Lung (tissue), 12 donors: ENCODE measurements around the gene KIF26A. TPM values are rescaled to one million over a fixed set of nuclear protein-coding genes. Genes with fewer than 3 reads are reported as not detected.

Experiments
- ATAC-seq: fragments of 200-7000 bp; cut with Tn5 transposase; one replicate; pipeline ENCODE4 v1.9.1; 2020; ENCODE audit warnings: moderate number of reproducible peaks; ENCODE audit not compliant: insufficient read depth, low FRiP score
- DNase-seq, 3 donors: peaks; one replicate each; pipeline ENCODE4 v3.0.0-alpha.2; 2013 to 2017
- H3K27ac ChIP-seq, 2 donors: one replicate each; pipeline ENCODE4 v1.5.1; 2013; ENCODE audit warnings: mild to moderate bottlenecking in 2 of 2, moderate library complexity in 2 of 2, control low read depth in 1 of 2, inconsistent platforms in 1 of 2, low read depth in 1 of 2, low read length in 1 of 2
- H3K27me3 ChIP-seq, 3 donors: one replicate each; pipeline ENCODE4 v1.5.1; 2013; ENCODE audit warnings: low read length in 2 of 3; ENCODE audit not compliant: control insufficient read depth in 3 of 3, insufficient read depth in 3 of 3
- H3K36me3 ChIP-seq, 4 donors: one replicate each; pipeline ENCODE4 v1.5.1; 2013; ENCODE audit warnings: low read length in 4 of 4, mild to moderate bottlenecking in 1 of 4, moderate library complexity in 1 of 4; ENCODE audit not compliant: control insufficient read depth in 4 of 4, insufficient read depth in 4 of 4
- H3K4me1 ChIP-seq, 5 donors: one replicate each; pipeline ENCODE4 v1.5.1; 2013; ENCODE audit warnings: low read length in 5 of 5, mild to moderate bottlenecking in 2 of 5, moderate library complexity in 1 of 5; ENCODE audit not compliant: control insufficient read depth in 5 of 5, insufficient read depth in 5 of 5
- H3K4me3 ChIP-seq: one replicate; pipeline ENCODE4 v1.5.1; 2013; ENCODE audit warnings: mild to moderate bottlenecking, control low read depth, moderate library complexity
- H3K9ac ChIP-seq, 2 donors: one replicate each; pipeline ENCODE4 v1.5.1; 2013; ENCODE audit warnings: low read length in 2 of 2, control low read depth in 1 of 2; ENCODE audit not compliant: insufficient read depth in 1 of 2
- H3K9me3 ChIP-seq, 4 donors: one replicate each; pipeline ENCODE4 v1.5.1; 2013; ENCODE audit warnings: low read length in 3 of 4, mild to moderate bottlenecking in 1 of 4, moderate library complexity in 1 of 4; ENCODE audit not compliant: control insufficient read depth in 4 of 4, insufficient read depth in 3 of 4
- WGBS, 2 donors: extraction: QIAGEN DNeasy Blood & Tissue Kit; methylation state at CpG; one replicate each; pipeline ENCODE4 v1.1.7; 2013; 5-methylcytosine and 5-hydroxymethylcytosine counted together
- polyA plus RNA-seq, 2 donors: library from polyadenylated mRNA; stranded (reverse); fragments of 200-250 nt; gene quantifications; one replicate each; pipeline ENCODE4 v1.2.1, GENCODE V29; 2013
- total RNA-seq, 2 donors: library from RNA; depleted of rRNA in 1 of 2; stranded (reverse); fragments of >200 nt in 1 of 2; gene quantifications; one replicate each; pipeline ENCODE4 v1.2.1, GENCODE V29; 2014 to 2021
- TF ChIP-seq, protein P1 (sequence below): IDR thresholded peaks from 2 replicates; pipeline ENCODE4 v1.5.1; 2012; ENCODE audit warnings: mild to moderate bottlenecking; ENCODE audit errors: control extremely low read depth, extremely low read depth
- donor health status: control.
- donor health status: control.
- donor health status: Bipolar disorder and iron deficiency.
- donor health status: healthy.
- donor health status: DM: yes; HTN: yes; CAD: no.

KIF26A gene
- total and polyA plus RNA-seq, 4 donors = 2.4 to 11.4 (median 4.5) TPM

GRCh38 chr14:104179126-104179525 lies 40.7 kb downstream of the KIF26A start:
- Histone ChIP-seq H3K4me3 (no peak overlapping the region), H3K9ac (no peak overlapping the region), H3K9me3 (no peaks in the 10 kb centered on the region), H3K27me3 (no peaks in the 10 kb centered on the region), H3K36me3 (peaks cover 0 to 7% (median under 1%) of the 10 kb centered on the region in 4 donors), H3K4me1 (peaks cover 0 to 11% (median 0%) of the 10 kb centered on the region in 5 donors), H3K27ac (no peak overlapping the region)
- no peak for DNase-seq
- TF ChIP-seq, protein P1, sequence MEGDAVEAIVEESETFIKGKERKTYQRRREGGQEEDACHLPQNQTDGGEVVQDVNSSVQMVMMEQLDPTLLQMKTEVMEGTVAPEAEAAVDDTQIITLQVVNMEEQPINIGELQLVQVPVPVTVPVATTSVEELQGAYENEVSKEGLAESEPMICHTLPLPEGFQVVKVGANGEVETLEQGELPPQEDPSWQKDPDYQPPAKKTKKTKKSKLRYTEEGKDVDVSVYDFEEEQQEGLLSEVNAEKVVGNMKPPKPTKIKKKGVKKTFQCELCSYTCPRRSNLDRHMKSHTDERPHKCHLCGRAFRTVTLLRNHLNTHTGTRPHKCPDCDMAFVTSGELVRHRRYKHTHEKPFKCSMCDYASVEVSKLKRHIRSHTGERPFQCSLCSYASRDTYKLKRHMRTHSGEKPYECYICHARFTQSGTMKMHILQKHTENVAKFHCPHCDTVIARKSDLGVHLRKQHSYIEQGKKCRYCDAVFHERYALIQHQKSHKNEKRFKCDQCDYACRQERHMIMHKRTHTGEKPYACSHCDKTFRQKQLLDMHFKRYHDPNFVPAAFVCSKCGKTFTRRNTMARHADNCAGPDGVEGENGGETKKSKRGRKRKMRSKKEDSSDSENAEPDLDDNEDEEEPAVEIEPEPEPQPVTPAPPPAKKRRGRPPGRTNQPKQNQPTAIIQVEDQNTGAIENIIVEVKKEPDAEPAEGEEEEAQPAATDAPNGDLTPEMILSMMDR = no peak
- no peak for ATAC-seq
- WGBS, 2 donors = 85 to 95% methylated on average over 21 of the region's 21 CpGs

DNA sequence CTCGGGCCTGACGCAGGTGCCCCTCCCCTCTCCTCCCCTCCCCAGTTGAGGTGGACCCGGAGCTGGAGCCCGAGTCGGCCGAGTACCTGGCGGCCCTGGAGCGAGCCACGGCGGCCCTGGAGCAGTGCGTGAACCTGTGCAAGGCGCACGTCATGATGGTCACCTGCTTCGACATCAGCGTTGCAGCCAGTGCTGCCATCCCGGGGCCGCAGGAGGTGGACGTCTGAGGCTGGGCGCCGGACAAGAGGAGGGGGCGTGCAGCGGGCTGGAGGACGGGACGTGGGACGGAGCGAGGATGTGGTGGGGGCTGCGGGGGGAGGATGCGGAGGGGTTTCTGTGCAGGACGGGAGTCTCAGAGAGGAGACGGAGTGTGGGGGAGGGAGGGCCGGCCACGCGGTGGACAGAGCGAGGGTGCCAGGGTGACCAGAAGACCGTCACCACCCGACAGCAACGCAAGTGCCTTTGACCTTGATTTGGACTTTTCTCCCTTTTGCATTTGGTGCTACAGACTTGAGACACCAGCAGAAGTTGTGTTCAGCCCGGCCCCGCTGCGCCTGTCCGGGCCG lies 41.3 kb downstream of the KIF26A start:
- Histone ChIP-seq H3K4me3 (no peak overlapping the region), H3K9me3 (no peaks in the 10 kb centered on the region), H3K27ac (no peak overlapping the region), H3K9ac (no peak overlapping the region), H3K36me3 (peaks cover 0 to 7% (median 0%) of the 10 kb centered on the region in 4 donors), H3K27me3 (no peaks in the 10 kb centered on the region), H3K4me1 (peaks cover 0 to 11% (median 2%) of the 10 kb centered on the region in 5 donors)
- DNase-seq = no peak
- no peak for ATAC-seq
- WGBS, 2 donors = 93 to 96% methylated on average over 42 of the region's 42 CpGs
- TF ChIP-seq, protein P1 = no peak

GRCh38 chr14:104180561-104181165 lies 42.3 kb downstream of the KIF26A start:
- Histone ChIP-seq H3K27ac (no peak overlapping the region), H3K4me1 (peaks cover 0 to 11% (median 2%) of the 10 kb centered on the region in 5 donors), H3K27me3 (no peaks in the 10 kb centered on the region), H3K4me3 (no peak overlapping the region), H3K9ac (no peak overlapping the region), H3K36me3 (peaks cover 0 to 1% (median 0%) of the 10 kb centered on the region in 4 donors), H3K9me3 (no peaks in the 10 kb centered on the region)
- DNase-seq = no peak
- 62 to 75% methylated on average over 26 of the region's 26 CpGs for WGBS, 2 donors
- TF ChIP-seq, protein P1 = no peak
- no peak for ATAC-seq
